Sigmoid colon (tissue), 7 donors: ENCODE measurements around the gene ZNFX1. TPM values are rescaled to one million over a fixed set of nuclear protein-coding genes. Genes with fewer than 3 reads are reported as not detected.
A peak's percentile ranks its signal among the peaks of the same experiment; 100 is the strongest.

Experiments used
- DNase-seq: peaks from one replicate; pipeline ENCODE4 v3.0.0-alpha.2; 2019
- H3K27ac ChIP-seq, 4 donors: fragments of 200-600 bp; sonication (generic); one replicate each; pipeline ENCODE4 v1.5.1; 2016 to 2019; ENCODE audit warnings: mild to moderate bottlenecking in 1 of 4
- H3K27me3 ChIP-seq, 3 donors: fragments of 200-600 bp; sonication (generic); one replicate each; pipeline ENCODE4 v1.5.1; 2019; ENCODE audit warnings: mild to moderate bottlenecking in 1 of 3
- H3K36me3 ChIP-seq, 4 donors: fragments of 200-600 bp; sonication (generic); one replicate each; pipeline ENCODE4 v1.5.1; 2016 to 2019
- H3K4me1 ChIP-seq, 4 donors: fragments of 200-600 bp; sonication (generic); one replicate each; pipeline ENCODE4 v1.5.1; 2017 to 2019
- H3K4me3 ChIP-seq, 4 donors: fragments of 200-600 bp; sonication (generic); one replicate each; pipeline ENCODE4 v1.5.1; 2017 to 2019; ENCODE audit warnings: mild to moderate bottlenecking in 2 of 4, moderate library complexity in 1 of 4
- H3K9me3 ChIP-seq, 4 donors: fragments of 200-600 bp in 3 of 4; sonication (generic) in 3 of 4; one replicate each; pipeline versions ENCODE4 v1.5.1 to v1.6.1; 2013 to 2019
- EP300 ChIP-seq, 4 donors: sonication (generic); formaldehyde crosslinking; IDR thresholded peaks; one replicate each; pipeline ENCODE4 v1.6.1; 2017; ENCODE audit warnings: antibody characterized with exemption in 4 of 4
- POLR2A ChIP-seq, 2 donors: fragments of 450-650 bp; IDR thresholded peaks; one replicate each; pipeline ENCODE4 v1.6.1; 2016; ENCODE audit warnings: antibody characterized with exemption in 2 of 2, mild to moderate bottlenecking in 2 of 2, moderate library complexity in 2 of 2
- POLR2AphosphoS5 ChIP-seq, 4 donors: sonication (generic); formaldehyde crosslinking; IDR thresholded peaks; one replicate each; pipeline ENCODE4 v1.6.1; 2017; ENCODE audit warnings: antibody characterized with exemption in 4 of 4
- WGBS, 2 donors: extraction: QIAGEN DNeasy Blood & Tissue Kit; methylation state at CpG; one replicate each; pipeline ENCODE4 v1.1.7; 2013; 5-methylcytosine and 5-hydroxymethylcytosine counted together
- intact Hi-C: fragments of 100-400 bp; cut with DNase I; formaldehyde crosslinking; loops from one replicate; pipeline ENCODE4 v1.15.1; 2023
- polyA plus RNA-seq, 3 donors: library from polyadenylated mRNA; stranded (reverse); fragments of 200-250 nt; gene quantifications; one replicate each; pipeline ENCODE4 v1.2.3, GENCODE V29; 2013
- total RNA-seq, 4 donors: library from RNA; depleted of rRNA; stranded (reverse); fragments of >200 nt; gene quantifications; one replicate each; pipeline ENCODE4 v1.1.0, GENCODE V29; 2016
- TF ChIP-seq, protein P1 (sequence below), 4 experiments: fragments of 450-650 bp in 3 of 4; fragments of 200-600 bp in 1 of 4; IDR thresholded peaks; one replicate each; pipeline ENCODE4 v1.5.1; 2016 to 2019; ENCODE audit warnings: antibody characterized with exemption in 4 of 4, mild to moderate bottlenecking in 3 of 4, moderate library complexity in 2 of 4
- donor health status: healthy with polysubstance abuse.
- donor health status: Bipolar disorder and iron deficiency.
- donor health status: healthy.

Gene ZNFX1
- total and polyA plus RNA-seq, 7 donors: 7.2 to 32.1 (median 25.7) TPM

DNA sequence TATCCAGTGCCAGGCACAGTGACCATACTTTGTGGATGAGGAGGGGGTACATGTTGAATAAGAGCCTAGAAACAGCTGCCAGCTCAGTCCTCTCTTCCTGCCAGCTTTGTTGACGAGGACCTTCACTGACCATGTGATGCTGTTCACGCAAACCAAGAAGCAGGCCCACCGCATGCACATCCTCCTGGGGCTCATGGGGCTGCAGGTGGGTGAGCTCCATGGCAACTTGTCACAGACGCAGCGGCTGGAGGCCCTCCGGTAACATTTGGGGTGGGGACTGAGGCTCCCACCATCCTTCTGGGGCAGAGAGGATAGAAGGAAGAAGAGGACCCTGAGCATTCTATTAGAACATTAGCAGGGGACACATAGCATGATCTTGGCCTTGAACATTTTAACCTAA is 43.0 kb downstream of the ZNFX1 start:
- Histone ChIP-seq H3K27ac (no peak overlapping the region), H3K36me3 (peaks cover 47 to 96% (median 85%) of the 10 kb centered on the region in 4 donors), H3K4me3 (no peak overlapping the region), H3K27me3 (no peaks in the 10 kb centered on the region), H3K9me3 (no peaks in the 10 kb centered on the region), H3K4me1 (no peaks in the 10 kb centered on the region)
- intact Hi-C loops: no loop called here
- TF ChIP-seq EP300 (IDR thresholded peaks at IDR 0.05): no peak
- TF ChIP-seq POLR2A (IDR thresholded peaks at IDR 0.05): no peak
- no peak for TF ChIP-seq POLR2AphosphoS5 (IDR thresholded peaks at IDR 0.05)
- TF ChIP-seq, protein P1, sequence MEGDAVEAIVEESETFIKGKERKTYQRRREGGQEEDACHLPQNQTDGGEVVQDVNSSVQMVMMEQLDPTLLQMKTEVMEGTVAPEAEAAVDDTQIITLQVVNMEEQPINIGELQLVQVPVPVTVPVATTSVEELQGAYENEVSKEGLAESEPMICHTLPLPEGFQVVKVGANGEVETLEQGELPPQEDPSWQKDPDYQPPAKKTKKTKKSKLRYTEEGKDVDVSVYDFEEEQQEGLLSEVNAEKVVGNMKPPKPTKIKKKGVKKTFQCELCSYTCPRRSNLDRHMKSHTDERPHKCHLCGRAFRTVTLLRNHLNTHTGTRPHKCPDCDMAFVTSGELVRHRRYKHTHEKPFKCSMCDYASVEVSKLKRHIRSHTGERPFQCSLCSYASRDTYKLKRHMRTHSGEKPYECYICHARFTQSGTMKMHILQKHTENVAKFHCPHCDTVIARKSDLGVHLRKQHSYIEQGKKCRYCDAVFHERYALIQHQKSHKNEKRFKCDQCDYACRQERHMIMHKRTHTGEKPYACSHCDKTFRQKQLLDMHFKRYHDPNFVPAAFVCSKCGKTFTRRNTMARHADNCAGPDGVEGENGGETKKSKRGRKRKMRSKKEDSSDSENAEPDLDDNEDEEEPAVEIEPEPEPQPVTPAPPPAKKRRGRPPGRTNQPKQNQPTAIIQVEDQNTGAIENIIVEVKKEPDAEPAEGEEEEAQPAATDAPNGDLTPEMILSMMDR (IDR thresholded peaks at IDR 0.05): no peak
- DNase-seq: no peak
- WGBS, 2 donors: 96 to 97% methylated on average over 6 of the region's 6 CpGs

DNA sequence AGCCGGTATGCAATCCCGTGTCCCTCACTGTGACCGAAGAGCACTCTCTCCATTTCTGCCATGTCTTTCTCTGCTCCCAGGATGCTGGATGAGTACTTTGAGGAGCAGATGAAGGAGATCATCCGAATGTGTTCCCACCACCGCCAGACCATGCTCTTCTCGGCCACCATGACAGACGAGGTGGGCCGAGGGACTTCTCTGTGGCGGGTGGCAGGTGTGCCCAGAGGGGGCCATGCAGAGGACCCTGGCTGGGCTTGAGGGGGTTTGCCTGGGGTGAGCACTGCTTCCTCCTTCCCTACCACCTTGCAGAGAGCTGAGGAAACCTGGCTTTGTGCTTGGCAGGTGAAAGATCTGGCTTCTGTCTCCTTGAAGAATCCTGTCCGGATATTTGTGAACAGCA is 44.6 kb downstream of the ZNFX1 start:
- Histone ChIP-seq H3K9me3 (no peaks in the 10 kb centered on the region), H3K4me3 (no peak overlapping the region), H3K27ac (no peak overlapping the region), H3K4me1 (no peaks in the 10 kb centered on the region), H3K27me3 (no peaks in the 10 kb centered on the region), H3K36me3 (peaks cover 41 to 94% (median 83%) of the 10 kb centered on the region in 4 donors)
- DNase-seq: peak; percentile 40
- TF ChIP-seq, protein P1 (IDR thresholded peaks at IDR 0.05): no peak
- no peak for TF ChIP-seq EP300 (IDR thresholded peaks at IDR 0.05)
- no peak for TF ChIP-seq POLR2AphosphoS5 (IDR thresholded peaks at IDR 0.05)
- no peak for TF ChIP-seq POLR2A (IDR thresholded peaks at IDR 0.05)
- intact Hi-C loops: no loop called here
- WGBS, 2 donors: 94 to 96% methylated on average over 10 of the region's 10 CpGs

DNA sequence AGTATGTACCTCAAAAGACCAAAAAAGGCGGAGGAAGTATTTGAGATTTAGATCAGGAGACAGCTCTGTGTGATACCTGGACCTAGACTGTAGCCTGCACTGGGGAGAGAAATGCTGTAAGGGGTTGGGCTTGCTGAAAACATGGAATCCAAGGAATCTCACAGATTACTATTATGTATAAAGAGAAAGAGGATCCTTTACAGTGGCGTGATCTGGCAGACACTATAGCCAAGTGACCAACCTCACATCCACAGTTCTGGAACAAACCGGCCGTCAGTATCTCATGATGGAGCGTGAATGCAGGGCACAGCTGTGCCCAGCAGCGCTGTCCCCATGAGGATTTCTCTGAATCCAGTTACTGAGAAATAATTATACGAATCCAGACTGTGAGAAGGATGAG is 46.4 kb downstream of the ZNFX1 start:
- Histone ChIP-seq H3K4me3 (no peak overlapping the region), H3K27ac (no peak overlapping the region), H3K9me3 (no peaks in the 10 kb centered on the region), H3K4me1 (no peaks in the 10 kb centered on the region), H3K27me3 (no peaks in the 10 kb centered on the region), H3K36me3 (peaks cover 39 to 92% (median 79%) of the 10 kb centered on the region in 4 donors)
- TF ChIP-seq POLR2AphosphoS5 (IDR thresholded peaks at IDR 0.05) (no peak), POLR2A (IDR thresholded peaks at IDR 0.05) (no peak), EP300 (IDR thresholded peaks at IDR 0.05) (no peak)
- TF ChIP-seq, protein P1 (IDR thresholded peaks at IDR 0.05): no peak
- WGBS, 2 donors: 69 to 83% methylated on average over 7 of the region's 7 CpGs
- no peak for DNase-seq
- intact Hi-C loops: no loop called here

DNA sequence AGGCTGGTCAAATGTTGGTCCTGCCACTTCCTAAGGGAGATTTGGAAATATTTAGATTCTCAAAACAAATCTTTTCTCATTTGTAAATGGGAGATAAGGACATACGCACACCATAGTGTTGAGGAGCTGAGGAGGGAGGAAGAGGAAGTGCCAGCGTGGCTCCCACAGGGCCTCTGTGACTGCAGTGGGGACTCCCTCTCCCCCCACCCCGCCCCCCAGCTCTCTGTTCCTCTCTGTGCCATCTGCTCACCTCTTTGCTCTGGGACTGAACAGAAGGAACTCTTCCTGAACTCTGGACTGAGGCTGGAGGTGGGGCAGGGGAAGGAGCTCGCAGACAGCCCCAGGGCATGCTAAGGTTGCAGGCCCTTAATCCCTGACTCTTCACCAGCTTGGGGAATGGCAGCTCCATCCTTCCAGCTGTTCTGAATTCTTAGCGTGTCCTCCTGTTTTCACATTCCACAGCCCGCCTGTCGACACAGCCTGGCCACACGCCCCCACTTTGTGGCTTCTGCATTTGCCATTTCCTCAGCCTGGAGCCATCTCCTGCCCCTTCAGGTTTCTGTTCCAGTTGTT is 47.2 kb downstream of the ZNFX1 start:
- H3K27ac ChIP-seq: no peak overlapping the region
- no peak overlapping the region for H3K4me3 ChIP-seq
- peaks cover 48 to 93% (median 78%) of the 10 kb centered on the region in 4 donors for H3K36me3 ChIP-seq
- WGBS, 2 donors: 62 to 87% methylated on average over 8 of the region's 8 CpGs
- DNase-seq: peak; percentile 69
- intact Hi-C loops: no loop called here
- no peaks in the 10 kb centered on the region for H3K27me3 ChIP-seq
- no peaks in the 10 kb centered on the region for H3K4me1 ChIP-seq
- no peak for TF ChIP-seq POLR2A (IDR thresholded peaks at IDR 0.05)
- no peak for TF ChIP-seq EP300 (IDR thresholded peaks at IDR 0.05)
- no peaks in the 10 kb centered on the region for H3K9me3 ChIP-seq

DNA sequence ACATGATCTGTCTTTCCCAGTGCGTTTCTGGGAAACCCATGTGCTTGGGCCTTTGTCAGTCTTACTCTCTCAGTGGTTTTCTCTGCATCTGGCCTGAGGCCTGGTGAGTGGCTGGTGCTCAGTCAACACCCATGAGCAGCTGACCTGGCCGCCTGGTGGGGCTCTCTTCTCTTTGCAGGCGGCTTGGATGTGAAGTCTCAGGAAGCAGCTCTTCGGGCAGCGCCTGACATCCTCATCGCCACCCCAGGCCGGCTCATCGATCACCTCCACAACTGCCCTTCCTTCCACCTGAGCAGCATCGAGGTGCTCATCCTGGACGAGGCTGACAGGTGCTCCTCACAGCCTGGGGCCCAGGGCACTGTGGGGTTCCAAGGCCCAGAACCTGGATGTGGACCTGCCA is 47.8 kb downstream of the ZNFX1 start:
- peak; percentile 50 for DNase-seq
- intact Hi-C loops: no loop called here

More for the DNA sequence above, 47.8 kb downstream of the ZNFX1 start:
- H3K27me3 ChIP-seq: no peaks in the 10 kb centered on the region
- no peak overlapping the region for H3K27ac ChIP-seq
- no peaks in the 10 kb centered on the region for H3K9me3 ChIP-seq
- no peaks in the 10 kb centered on the region for H3K4me1 ChIP-seq
- TF ChIP-seq POLR2A (IDR thresholded peaks at IDR 0.05): no peak
- TF ChIP-seq POLR2AphosphoS5 (IDR thresholded peaks at IDR 0.05): no peak
- TF ChIP-seq EP300 (IDR thresholded peaks at IDR 0.05): no peak
- TF ChIP-seq, protein P1 (IDR thresholded peaks at IDR 0.05): no peak
- H3K36me3 ChIP-seq: peaks cover 47 to 93% (median 78%) of the 10 kb centered on the region in 4 donors
- H3K4me3 ChIP-seq: no peak overlapping the region
- WGBS, 2 donors: 93 to 94% methylated on average over 10 of the region's 10 CpGs
